Stomach (tissue), 9 donors: ENCODE results near the gene WDR35. TPM values are rescaled to one million over a fixed set of nuclear protein-coding genes. Genes with fewer than 3 reads are reported as not detected.

ENCODE experiments used
- DNase-seq, 2 donors: peaks; one replicate each; pipeline versions ENCODE4 v3.0.0 to v3.0.0-alpha.2; 2013 to 2019
- H3K27ac ChIP-seq, 5 donors: fragments of 200-600 bp in 4 of 5; sonication (generic) in 4 of 5; one replicate each; pipeline ENCODE4 v1.5.1; 2013 to 2019; ENCODE audit warnings: mild to moderate bottlenecking in 1 of 5, moderate library complexity in 1 of 5
- H3K27me3 ChIP-seq, 3 donors: fragments of 200-600 bp; sonication (generic); one replicate each; pipeline ENCODE4 v1.5.1; 2017 to 2019; ENCODE audit warnings: mixed run types in 1 of 3
- H3K36me3 ChIP-seq, 4 donors: fragments of 200-600 bp; sonication (generic); 1 replicate in 3 of 4; 2 replicates in 1 of 4; pipeline ENCODE4 v1.5.1; 2016 to 2019
- H3K4me1 ChIP-seq, 4 donors: fragments of 200-600 bp; sonication (generic); one replicate each; pipeline ENCODE4 v1.5.1; 2016 to 2019
- H3K4me3 ChIP-seq, 4 donors: fragments of 200-600 bp; sonication (generic) in 3 of 4; one replicate each; pipeline ENCODE4 v1.5.1; 2016 to 2019; ENCODE audit warnings: mild to moderate bottlenecking in 1 of 4
- H3K9me3 ChIP-seq, 4 donors: fragments of 200-600 bp; sonication (generic); one replicate each; pipeline ENCODE4 v1.5.1; 2016 to 2019
- CTCF ChIP-seq, 7 experiments: fragments of 450-650 bp in 4 of 7; fragments of 200-600 bp in 3 of 7; sonication (generic) in 3 of 7; IDR thresholded peaks; one replicate each; pipeline ENCODE4 v1.5.1; 2016 to 2019; ENCODE audit warnings: antibody characterized with exemption in 7 of 7, control low read depth in 2 of 7, mild to moderate bottlenecking in 1 of 7
- EP300 ChIP-seq: sonication (generic); formaldehyde crosslinking; IDR thresholded peaks from one replicate; pipeline ENCODE4 v1.6.1; 2017; ENCODE audit warnings: antibody characterized with exemption
- POLR2A ChIP-seq, 4 donors: fragments of 450-650 bp; IDR thresholded peaks; one replicate each; pipeline ENCODE4 v1.6.1; 2016; ENCODE audit warnings: antibody characterized with exemption in 4 of 4, control low read depth in 2 of 4, mild to moderate bottlenecking in 1 of 4, moderate library complexity in 1 of 4
- POLR2AphosphoS5 ChIP-seq, 3 donors: sonication (generic); formaldehyde crosslinking; IDR thresholded peaks; one replicate each; pipeline ENCODE4 v1.6.1; 2016; ENCODE audit warnings: antibody characterized with exemption in 3 of 3
- WGBS, 5 donors: extraction: QIAGEN DNeasy Blood & Tissue Kit in 3 of 5; methylation state at CpG; one replicate each; pipeline versions ENCODE4 v1.1.5 to v1.1.7; 2013 to 2018; 5-methylcytosine and 5-hydroxymethylcytosine counted together
- intact Hi-C: fragments of 100-400 bp; cut with DNase I; formaldehyde crosslinking; loops from one replicate; pipeline ENCODE4 v1.15.1; 2023; ENCODE audit warnings: low total_unique reads
- polyA plus RNA-seq, 3 donors: library from polyadenylated mRNA; stranded (reverse); fragments of 200-250 nt; gene quantifications; one replicate each; pipeline ENCODE4 v1.2.3, GENCODE V29; 2013
- total RNA-seq, 5 donors: library from RNA; depleted of rRNA; stranded (reverse); fragments of >200 nt; gene quantifications; one replicate each; pipeline versions ENCODE4 v1.1.0 to v1.2.3, GENCODE V29; 2014 to 2016
- donor health status: healthy with polysubstance abuse.
- donor health status: Bipolar disorder and iron deficiency.
- donor health status: healthy.

Gene WDR35
- total and polyA plus RNA-seq, 8 donors, result under 0.01 to 28.3 (median 3.5) TPM

GRCh38 chr2:20027260-20027677, 37.4 kb upstream of the WDR35 start:
- Histone ChIP-seq H3K36me3 (peaks cover 33 to 52% (median 50%) of the 10 kb centered on the region in 4 donors), H3K9me3 (peaks cover 0 to 7% (median 2%) of the 10 kb centered on the region in 4 donors), H3K4me1 (peaks cover 0 to 11% (median 2%) of the 10 kb centered on the region in 4 donors), H3K27me3 (no peaks in the 10 kb centered on the region), H3K4me3 (no peak overlapping the region), H3K27ac (peak overlapping the region in 1 of 5 donors; percentile 1)
- no peak for TF ChIP-seq POLR2A (IDR thresholded peaks at IDR 0.05)
- no peak for TF ChIP-seq POLR2AphosphoS5 (IDR thresholded peaks at IDR 0.05)
- TF ChIP-seq CTCF (IDR thresholded peaks at IDR 0.05), result no peak
- TF ChIP-seq EP300, result no peak
- WGBS, 5 donors, result 56 to 71% (median 60%) methylated on average over 4 of the region's 4 CpGs
- no peak for DNase-seq
- intact Hi-C loops, result no loop called here

GRCh38 chr2:20025065-20025786, 35.3 kb upstream of the WDR35 start:
- Histone ChIP-seq H3K27ac (no peak overlapping the region), H3K4me3 (no peak overlapping the region), H3K9me3 (peaks cover 0 to 24% (median 7%) of the 10 kb centered on the region in 4 donors), H3K36me3 (peaks cover 15 to 32% (median 29%) of the 10 kb centered on the region in 4 donors), H3K27me3 (no peaks in the 10 kb centered on the region), H3K4me1 (peaks cover 0 to 11% (median 2%) of the 10 kb centered on the region in 4 donors)
- 86 to 91% (median 88%) methylated on average over 3 of the region's 3 CpGs for WGBS, 5 donors
- TF ChIP-seq POLR2AphosphoS5 (IDR thresholded peaks at IDR 0.05) (no peak), POLR2A (IDR thresholded peaks at IDR 0.05) (no peak), EP300 (no peak), CTCF (IDR thresholded peaks at IDR 0.05) (no peak)
- intact Hi-C loops, result no loop called here
- DNase-seq, result no peak

- TF ChIP-seq POLR2AphosphoS5 (IDR thresholded peaks at IDR 0.05), result no peak
- TF ChIP-seq CTCF (IDR thresholded peaks at IDR 0.05), result no peak
- TF ChIP-seq POLR2A (IDR thresholded peaks at IDR 0.05), result no peak
- TF ChIP-seq EP300, result no peak
- DNase-seq, result no peak
- Histone ChIP-seq H3K27me3 (no peaks in the 10 kb centered on the region), H3K36me3 (peaks cover 7 to 16% (median 14%) of the 10 kb centered on the region in 4 donors), H3K27ac (no peak overlapping the region), H3K9me3 (peaks cover 0 to 23% (median 5%) of the 10 kb centered on the region in 4 donors), H3K4me1 (peaks cover 0 to 11% (median 2%) of the 10 kb centered on the region in 4 donors), H3K4me3 (no peak overlapping the region)
- 83 to 92% (median 88%) methylated on average over 4 of the region's 4 CpGs for whole genome bisulfite sequencing, 5 donors
- intact Hi-C loops, result no loop called here
Measured at GRCh38 chr2:20023688-20024087, 33.8 kb upstream of the WDR35 start.

- DNase-seq, result no peak
- peaks cover 0 to 18% (median 5%) of the 10 kb centered on the region in 4 donors for H3K9me3 ChIP-seq
- no peak overlapping the region for H3K27ac ChIP-seq
- H3K36me3 ChIP-seq, result no peaks in the 10 kb centered on the region
- H3K4me3 ChIP-seq, result no peak overlapping the region
- no peaks in the 10 kb centered on the region for H3K4me1 ChIP-seq
- H3K27me3 ChIP-seq, result no peaks in the 10 kb centered on the region
- 76 to 98% (median 90%) methylated on average over 3 of the region's 3 CpGs for WGBS, 5 donors
- intact Hi-C loops, result no loop called here
- no peak for TF ChIP-seq CTCF (IDR thresholded peaks at IDR 0.05)
- TF ChIP-seq EP300, result no peak
- TF ChIP-seq POLR2A (IDR thresholded peaks at IDR 0.05), result no peak
- no peak for TF ChIP-seq POLR2AphosphoS5 (IDR thresholded peaks at IDR 0.05)
Measured at GRCh38 chr2:20021405-20022009, 31.6 kb upstream of the WDR35 start.
